GM23338 (cell line): ENCODE results near the gene ATP6V1E1. TPM values are rescaled to one million over a fixed set of nuclear protein-coding genes. Genes with fewer than 3 reads are reported as not detected.

ENCODE experiments used
- ATAC-seq: fragments of 200-7000 bp; cut with Tn5 transposase; 3 replicates; pipeline ENCODE4 v1.9.1; 2020
- DNase-seq: peaks from one replicate; pipeline ENCODE4 v3.0.0-alpha.2; 2015; ENCODE audit warnings: low spot score
- H2AFZ ChIP-seq: fragments of 200-600 bp; sonication (generic); 2 replicates; pipeline ENCODE4 v1.8.0; 2016; ENCODE audit warnings: antibody characterized with exemption, mild to moderate bottlenecking, moderate library complexity
- H3F3A ChIP-seq: fragments of 200-600 bp; sonication (generic); replicated peaks from 2 replicates; pipeline ENCODE4 v1.8.0; 2017; ENCODE audit warnings: antibody characterized with exemption, mixed run types, low read depth
- H3K27ac ChIP-seq: fragments of 200-600 bp; sonication (generic); 2 replicates; pipeline ENCODE4 v1.6.1; 2016; ENCODE audit warnings: low read depth
- H3K27me3 ChIP-seq: fragments of 200-600 bp; sonication (generic); 2 replicates; pipeline ENCODE4 v1.8.0; 2016; ENCODE audit warnings: mild to moderate bottlenecking, mixed run types, moderate library complexity; ENCODE audit not compliant: insufficient read depth
- H3K36me3 ChIP-seq: fragments of 200-600 bp; sonication (generic); 2 replicates; pipeline ENCODE4 v1.8.0; 2016; ENCODE audit warnings: mild to moderate bottlenecking; ENCODE audit not compliant: insufficient read depth
- H3K4me1 ChIP-seq: fragments of 200-600 bp; sonication (generic); 2 replicates; pipeline ENCODE4 v1.8.0; 2016; ENCODE audit warnings: mild to moderate bottlenecking, moderate library complexity; ENCODE audit not compliant: insufficient read depth
- H3K4me2 ChIP-seq: fragments of 200-600 bp; sonication (generic); 2 replicates; pipeline ENCODE4 v1.7.1; 2017; ENCODE audit warnings: mixed run types
- H3K4me3 ChIP-seq: fragments of 200-600 bp; sonication (generic); 2 replicates; pipeline ENCODE4 v1.6.1; 2016; ENCODE audit warnings: mixed run types
- H3K79me2 ChIP-seq: fragments of 200-600 bp; sonication (generic); replicated peaks from 2 replicates; pipeline ENCODE4 v1.8.0; 2017; ENCODE audit warnings: mild to moderate bottlenecking; ENCODE audit not compliant: insufficient read depth
- H3K9me2 ChIP-seq: fragments of 200-600 bp; sonication (generic); 2 replicates; pipeline ENCODE4 v1.8.0; 2017; ENCODE audit not compliant: insufficient read depth
- H4K20me1 ChIP-seq: fragments of 200-600 bp; sonication (generic); replicated peaks from 2 replicates; pipeline ENCODE4 v1.8.0; 2017; ENCODE audit warnings: mild to moderate bottlenecking; ENCODE audit not compliant: insufficient read depth
- H3K27ac Mint-ChIP-seq: 2 replicates; pipeline ENCODE4 v1.8.0; 2020; ENCODE audit warnings: inconsistent platforms, mild to moderate bottlenecking, moderate library complexity, mixed read lengths
- H3K27me3 Mint-ChIP-seq: 3 replicates; pipeline ENCODE4 v1.8.0; 2022; ENCODE audit warnings: low read depth, mild to moderate bottlenecking, moderate library complexity, mixed read lengths, inconsistent platforms; ENCODE audit not compliant: insufficient read depth, poor library complexity
- H3K36me3 Mint-ChIP-seq: 3 replicates; pipeline ENCODE4 v1.8.0; 2021; ENCODE audit warnings: low read depth, mild to moderate bottlenecking, inconsistent platforms, moderate library complexity, mixed read lengths
- H3K4me1 Mint-ChIP-seq: 3 replicates; pipeline ENCODE4 v1.8.0; 2020; ENCODE audit warnings: mild to moderate bottlenecking, inconsistent platforms, mixed read lengths
- H3K4me3 Mint-ChIP-seq: 3 replicates; pipeline ENCODE4 v1.8.0; 2021; ENCODE audit warnings: moderate library complexity, mild to moderate bottlenecking, inconsistent platforms, mixed read lengths
- H3K9me3 Mint-ChIP-seq: 3 replicates; pipeline ENCODE4 v1.8.0; 2020; ENCODE audit warnings: moderate library complexity, mild to moderate bottlenecking, inconsistent platforms, mixed read lengths
- CREB1 ChIP-seq: fragments of 250-450 bp; sonication (Bioruptor Pico); IDR thresholded peaks from 2 replicates; pipeline ENCODE4 v1.5.0; 2020; ENCODE audit warnings: low read depth, mild to moderate bottlenecking, moderate library complexity
- EZH2 ChIP-seq: fragments of 200-600 bp; sonication (generic); IDR thresholded peaks from one replicate; pipeline ENCODE4 v1.8.0; 2017; ENCODE audit warnings: antibody characterized with exemption, mild to moderate bottlenecking, low read depth; ENCODE audit not compliant: unreplicated experiment
- EZH2phosphoT487 ChIP-seq: fragments of 200-600 bp; sonication (generic); IDR thresholded peaks from one replicate; pipeline ENCODE4 v1.8.1; 2018; ENCODE audit warnings: antibody characterized with exemption; ENCODE audit not compliant: unreplicated experiment
- JUNB ChIP-seq: IDR thresholded peaks from one replicate; pipeline ENCODE4 v1.6.1; 2016; ENCODE audit warnings: antibody characterized with exemption; ENCODE audit not compliant: unreplicated experiment
- NANOG ChIP-seq: IDR thresholded peaks from 2 replicates; pipeline ENCODE4 v1.6.1; 2016; ENCODE audit warnings: antibody characterized with exemption, borderline replicate concordance
- POLR2AphosphoS5 ChIP-seq: IDR thresholded peaks from 2 replicates; pipeline ENCODE4 v1.6.1; 2016; ENCODE audit warnings: antibody characterized with exemption, low read depth
- REST ChIP-seq: IDR thresholded peaks from one replicate; pipeline ENCODE4 v1.6.1; 2018; ENCODE audit warnings: antibody characterized with exemption; ENCODE audit not compliant: unreplicated experiment
- STAT1 ChIP-seq: IDR thresholded peaks from one replicate; pipeline ENCODE4 v1.6.1; 2016; ENCODE audit warnings: antibody characterized with exemption; ENCODE audit not compliant: unreplicated experiment
- ZNF114 ChIP-seq: fragments of 250-450 bp; sonication (Bioruptor Pico); IDR thresholded peaks from 2 replicates; pipeline ENCODE4 v1.5.0; 2020; ENCODE audit warnings: mild to moderate bottlenecking, moderate library complexity
- ZNF331 ChIP-seq: fragments of 250-450 bp; sonication (Bioruptor Pico); IDR thresholded peaks from 2 replicates; pipeline ENCODE4 v1.5.0; 2020; ENCODE audit warnings: low read depth, mild to moderate bottlenecking, moderate library complexity
- polyA plus RNA-seq: library from polyadenylated mRNA; unstranded; fragments of >200 nt; fragmentation: Nextera tagmentation; extraction: Ambion mirVana; gene quantifications from 2 replicates; pipeline ENCODE4 v1.2.1, GENCODE V29; 2016
- total RNA-seq: library from RNA; depleted of rRNA; stranded (reverse); fragments of >200 nt; shearing (Covaris generic); gene quantifications from 2 replicates; pipeline ENCODE4 v1.2.3, GENCODE V29; 2014
- TF ChIP-seq, protein P1 (sequence below): fragments of 250-450 bp; sonication (Bioruptor Pico); IDR thresholded peaks from 2 replicates; pipeline ENCODE4 v1.5.0; 2020; ENCODE audit warnings: mild to moderate bottlenecking, moderate library complexity
- TF ChIP-seq, protein P2 (sequence below): IDR thresholded peaks from 2 replicates; pipeline ENCODE4 v1.6.1; 2016; ENCODE audit warnings: antibody characterized with exemption

The ATP6V1E1 gene
- total and polyA plus RNA-seq, 2 experiments from 2014 or later: 74.5 to 81.7 TPM

DNA sequence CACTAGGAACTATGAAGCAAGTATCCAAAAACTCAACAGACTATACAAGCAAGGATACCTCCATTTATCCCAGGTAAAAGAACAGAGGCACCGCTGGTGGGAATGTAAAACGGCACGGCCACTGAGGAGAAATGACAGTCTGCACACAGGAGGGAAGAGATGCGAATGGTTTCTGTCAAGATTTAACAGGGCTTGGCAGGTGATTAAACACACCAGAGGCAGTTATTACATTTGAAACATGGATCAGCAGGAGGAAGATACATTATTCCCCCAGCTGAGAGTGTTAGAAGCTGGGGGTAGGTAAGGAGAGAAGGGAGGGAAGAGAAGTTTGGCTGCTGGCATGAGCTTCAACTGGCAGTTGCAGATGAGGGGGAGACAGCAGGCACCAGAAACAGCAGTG is 30.2 kb downstream of the ATP6V1E1 start:
- H3K4me2 ChIP-seq: no peak overlapping the region
- H3K36me3 Mint-ChIP-seq: peaks cover 64% of the 10 kb centered on the region

More for the DNA sequence above, 30.2 kb downstream of the ATP6V1E1 start:
- H4K20me1 ChIP-seq: peaks cover 9% of the 10 kb centered on the region
- DNase-seq (no peak), ATAC-seq (no peak)
- Mint-ChIP-seq H3K4me1 (no peaks in the 10 kb centered on the region), H3K9me3 (no peaks in the 10 kb centered on the region), H3K27ac (no peak overlapping the region), H3K27me3 (no peaks in the 10 kb centered on the region), H3K4me3 (no peak overlapping the region)
- TF ChIP-seq, protein P1, sequence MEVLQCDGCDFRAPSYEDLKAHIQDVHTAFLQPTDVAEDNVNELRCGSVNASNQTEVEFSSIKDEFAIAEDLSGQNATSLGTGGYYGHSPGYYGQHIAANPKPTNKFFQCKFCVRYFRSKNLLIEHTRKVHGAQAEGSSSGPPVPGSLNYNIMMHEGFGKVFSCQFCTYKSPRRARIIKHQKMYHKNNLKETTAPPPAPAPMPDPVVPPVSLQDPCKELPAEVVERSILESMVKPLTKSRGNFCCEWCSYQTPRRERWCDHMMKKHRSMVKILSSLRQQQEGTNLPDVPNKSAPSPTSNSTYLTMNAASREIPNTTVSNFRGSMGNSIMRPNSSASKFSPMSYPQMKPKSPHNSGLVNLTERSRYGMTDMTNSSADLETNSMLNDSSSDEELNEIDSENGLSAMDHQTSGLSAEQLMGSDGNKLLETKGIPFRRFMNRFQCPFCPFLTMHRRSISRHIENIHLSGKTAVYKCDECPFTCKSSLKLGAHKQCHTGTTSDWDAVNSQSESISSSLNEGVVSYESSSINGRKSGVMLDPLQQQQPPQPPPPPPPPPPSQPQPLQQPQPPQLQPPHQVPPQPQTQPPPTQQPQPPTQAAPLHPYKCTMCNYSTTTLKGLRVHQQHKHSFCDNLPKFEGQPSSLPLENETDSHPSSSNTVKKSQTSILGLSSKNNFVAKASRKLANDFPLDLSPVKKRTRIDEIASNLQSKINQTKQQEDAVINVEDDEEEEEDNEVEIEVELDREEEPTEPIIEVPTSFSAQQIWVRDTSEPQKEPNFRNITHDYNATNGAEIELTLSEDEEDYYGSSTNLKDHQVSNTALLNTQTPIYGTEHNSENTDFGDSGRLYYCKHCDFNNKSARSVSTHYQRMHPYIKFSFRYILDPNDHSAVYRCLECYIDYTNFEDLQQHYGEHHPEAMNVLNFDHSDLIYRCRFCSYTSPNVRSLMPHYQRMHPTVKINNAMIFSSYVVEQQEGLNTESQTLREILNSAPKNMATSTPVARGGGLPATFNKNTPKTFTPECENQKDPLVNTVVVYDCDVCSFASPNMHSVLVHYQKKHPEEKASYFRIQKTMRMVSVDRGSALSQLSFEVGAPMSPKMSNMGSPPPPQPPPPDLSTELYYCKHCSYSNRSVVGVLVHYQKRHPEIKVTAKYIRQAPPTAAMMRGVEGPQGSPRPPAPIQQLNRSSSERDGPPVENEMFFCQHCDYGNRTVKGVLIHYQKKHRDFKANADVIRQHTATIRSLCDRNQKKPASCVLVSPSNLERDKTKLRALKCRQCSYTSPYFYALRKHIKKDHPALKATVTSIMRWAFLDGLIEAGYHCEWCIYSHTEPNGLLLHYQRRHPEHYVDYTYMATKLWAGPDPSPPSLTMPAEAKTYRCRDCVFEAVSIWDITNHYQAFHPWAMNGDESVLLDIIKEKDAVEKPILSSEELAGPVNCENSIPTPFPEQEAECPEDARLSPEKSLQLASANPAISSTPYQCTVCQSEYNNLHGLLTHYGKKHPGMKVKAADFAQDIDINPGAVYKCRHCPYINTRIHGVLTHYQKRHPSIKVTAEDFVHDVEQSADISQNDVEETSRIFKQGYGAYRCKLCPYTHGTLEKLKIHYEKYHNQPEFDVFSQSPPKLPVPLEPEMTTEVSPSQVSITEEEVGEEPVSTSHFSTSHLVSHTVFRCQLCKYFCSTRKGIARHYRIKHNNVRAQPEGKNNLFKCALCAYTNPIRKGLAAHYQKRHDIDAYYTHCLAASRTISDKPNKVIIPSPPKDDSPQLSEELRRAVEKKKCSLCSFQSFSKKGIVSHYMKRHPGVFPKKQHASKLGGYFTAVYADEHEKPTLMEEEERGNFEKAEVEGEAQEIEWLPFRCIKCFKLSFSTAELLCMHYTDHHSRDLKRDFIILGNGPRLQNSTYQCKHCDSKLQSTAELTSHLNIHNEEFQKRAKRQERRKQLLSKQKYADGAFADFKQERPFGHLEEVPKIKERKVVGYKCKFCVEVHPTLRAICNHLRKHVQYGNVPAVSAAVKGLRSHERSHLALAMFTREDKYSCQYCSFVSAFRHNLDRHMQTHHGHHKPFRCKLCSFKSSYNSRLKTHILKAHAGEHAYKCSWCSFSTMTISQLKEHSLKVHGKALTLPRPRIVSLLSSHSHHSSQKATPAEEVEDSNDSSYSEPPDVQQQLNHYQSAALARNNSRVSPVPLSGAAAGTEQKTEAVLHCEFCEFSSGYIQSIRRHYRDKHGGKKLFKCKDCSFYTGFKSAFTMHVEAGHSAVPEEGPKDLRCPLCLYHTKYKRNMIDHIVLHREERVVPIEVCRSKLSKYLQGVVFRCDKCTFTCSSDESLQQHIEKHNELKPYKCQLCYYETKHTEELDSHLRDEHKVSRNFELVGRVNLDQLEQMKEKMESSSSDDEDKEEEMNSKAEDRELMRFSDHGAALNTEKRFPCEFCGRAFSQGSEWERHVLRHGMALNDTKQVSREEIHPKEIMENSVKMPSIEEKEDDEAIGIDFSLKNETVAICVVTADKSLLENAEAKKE (CRISPR knock-in tag): no peak
- TF ChIP-seq CREB1 (CRISPR knock-in tag): no peak
- TF ChIP-seq EZH2phosphoT487: no peak
- TF ChIP-seq POLR2AphosphoS5: no peak
- no peak for TF ChIP-seq STAT1
- TF ChIP-seq ZNF331 (CRISPR knock-in tag): no peak
- TF ChIP-seq, protein P2, sequence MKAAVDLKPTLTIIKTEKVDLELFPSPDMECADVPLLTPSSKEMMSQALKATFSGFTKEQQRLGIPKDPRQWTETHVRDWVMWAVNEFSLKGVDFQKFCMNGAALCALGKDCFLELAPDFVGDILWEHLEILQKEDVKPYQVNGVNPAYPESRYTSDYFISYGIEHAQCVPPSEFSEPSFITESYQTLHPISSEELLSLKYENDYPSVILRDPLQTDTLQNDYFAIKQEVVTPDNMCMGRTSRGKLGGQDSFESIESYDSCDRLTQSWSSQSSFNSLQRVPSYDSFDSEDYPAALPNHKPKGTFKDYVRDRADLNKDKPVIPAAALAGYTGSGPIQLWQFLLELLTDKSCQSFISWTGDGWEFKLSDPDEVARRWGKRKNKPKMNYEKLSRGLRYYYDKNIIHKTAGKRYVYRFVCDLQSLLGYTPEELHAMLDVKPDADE: no peak
- TF ChIP-seq NANOG: no peak
- no peak for TF ChIP-seq EZH2
- no peak for TF ChIP-seq REST
- TF ChIP-seq ZNF114 (CRISPR knock-in tag): no peak
- no peak for TF ChIP-seq JUNB
- H3K4me1 ChIP-seq: no peaks in the 10 kb centered on the region
- no peak overlapping the region for H2AFZ ChIP-seq
- H3F3A ChIP-seq: peaks cover 10% of the 10 kb centered on the region; the same call in 1 of the 2 replicates
- H3K27me3 ChIP-seq: no peaks in the 10 kb centered on the region
- H3K4me3 ChIP-seq: no peak overlapping the region
- H3K79me2 ChIP-seq: no peaks in the 10 kb centered on the region
- peaks cover 49% of the 10 kb centered on the region for H3K36me3 ChIP-seq
- no peak overlapping the region for H3K27ac ChIP-seq
- no peaks in the 10 kb centered on the region for H3K9me2 ChIP-seq
